ENCODE data around the gene ZNF428.

- TF ChIP-seq CTCF (IDR thresholded peaks at IDR 0.05) (no peak), POLR2AphosphoS5 (IDR thresholded peaks at IDR 0.05) (no peak), POLR2A (IDR thresholded peaks at IDR 0.05) (no peak), EP300 (IDR thresholded peaks at IDR 0.05) (no peak)
These were observed 30.1 kb upstream of the ZNF428 start for GRCh38 chr19:43649514-43649913.

Data from sigmoid colon (tissue), 4 donors.